GM13977 (cell line): Measurements from ENCODE around the gene TIMP1.

Source experiments
- DNase-seq: peaks from one replicate; pipeline ENCODE4 v3.0.0; 2012; ENCODE audit warnings: low spot score
- in situ Hi-C: fragments of 300-500 bp; cut with MboI; formaldehyde crosslinking; loops from one replicate; pipeline ENCODE4 v1.12.0; 2022; ENCODE audit warnings: low sequenced_read_pairs, low pct_unique_long_range_greater_than_20kb, mixed read lengths, inconsistent platforms; ENCODE audit not compliant: unreplicated experiment
- TF ChIP-seq, protein P1 (sequence below): IDR thresholded peaks from 2 replicates; pipeline ENCODE4 v1.5.1; 2012; ENCODE audit warnings: mild to moderate bottlenecking, control low read depth; ENCODE audit not compliant: insufficient read depth; ENCODE audit errors: extremely low read depth, missing control alignments

Gene TIMP1

DNA sequence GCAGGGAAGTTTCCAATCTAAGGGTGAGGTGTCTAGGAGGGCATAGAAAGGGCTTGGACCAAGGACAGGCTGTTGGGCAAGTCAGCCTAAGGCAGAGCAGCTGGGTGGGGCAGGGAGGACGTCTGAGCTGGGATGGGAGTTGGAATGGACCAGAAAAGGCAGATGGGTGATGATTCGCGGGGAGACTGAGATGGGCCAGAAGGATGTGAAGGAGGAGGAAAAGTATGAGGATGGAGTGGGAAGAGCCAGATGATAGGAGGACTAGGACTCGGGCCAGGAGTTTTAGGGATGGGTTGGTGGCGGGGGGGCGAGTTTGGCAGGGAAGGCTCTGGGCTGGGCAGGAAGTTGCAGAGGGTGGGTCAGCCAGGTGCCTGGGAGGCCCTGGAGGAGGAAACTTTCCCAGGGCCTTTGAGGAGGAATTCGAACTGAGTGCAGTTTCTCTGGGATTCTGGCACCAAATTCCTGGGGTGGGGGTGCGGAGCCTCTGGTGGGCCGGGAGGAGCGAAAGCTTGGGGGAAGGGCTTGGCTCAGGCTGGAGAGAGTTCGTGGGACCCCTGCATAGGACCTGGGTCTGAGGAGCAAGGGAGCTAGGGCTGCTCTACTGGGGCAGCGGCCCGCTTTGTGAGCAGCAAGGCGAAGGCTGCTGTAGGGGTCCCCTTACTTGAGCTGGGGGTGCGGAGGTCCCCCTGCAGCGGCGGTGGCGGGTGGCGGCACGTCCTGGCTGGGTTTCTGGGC lies 8.7 kb upstream of the TIMP1 start:
- TF ChIP-seq, protein P1, sequence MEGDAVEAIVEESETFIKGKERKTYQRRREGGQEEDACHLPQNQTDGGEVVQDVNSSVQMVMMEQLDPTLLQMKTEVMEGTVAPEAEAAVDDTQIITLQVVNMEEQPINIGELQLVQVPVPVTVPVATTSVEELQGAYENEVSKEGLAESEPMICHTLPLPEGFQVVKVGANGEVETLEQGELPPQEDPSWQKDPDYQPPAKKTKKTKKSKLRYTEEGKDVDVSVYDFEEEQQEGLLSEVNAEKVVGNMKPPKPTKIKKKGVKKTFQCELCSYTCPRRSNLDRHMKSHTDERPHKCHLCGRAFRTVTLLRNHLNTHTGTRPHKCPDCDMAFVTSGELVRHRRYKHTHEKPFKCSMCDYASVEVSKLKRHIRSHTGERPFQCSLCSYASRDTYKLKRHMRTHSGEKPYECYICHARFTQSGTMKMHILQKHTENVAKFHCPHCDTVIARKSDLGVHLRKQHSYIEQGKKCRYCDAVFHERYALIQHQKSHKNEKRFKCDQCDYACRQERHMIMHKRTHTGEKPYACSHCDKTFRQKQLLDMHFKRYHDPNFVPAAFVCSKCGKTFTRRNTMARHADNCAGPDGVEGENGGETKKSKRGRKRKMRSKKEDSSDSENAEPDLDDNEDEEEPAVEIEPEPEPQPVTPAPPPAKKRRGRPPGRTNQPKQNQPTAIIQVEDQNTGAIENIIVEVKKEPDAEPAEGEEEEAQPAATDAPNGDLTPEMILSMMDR: no peak
- DNase-seq: no peak
- in situ Hi-C loops: no loop called here

DNA sequence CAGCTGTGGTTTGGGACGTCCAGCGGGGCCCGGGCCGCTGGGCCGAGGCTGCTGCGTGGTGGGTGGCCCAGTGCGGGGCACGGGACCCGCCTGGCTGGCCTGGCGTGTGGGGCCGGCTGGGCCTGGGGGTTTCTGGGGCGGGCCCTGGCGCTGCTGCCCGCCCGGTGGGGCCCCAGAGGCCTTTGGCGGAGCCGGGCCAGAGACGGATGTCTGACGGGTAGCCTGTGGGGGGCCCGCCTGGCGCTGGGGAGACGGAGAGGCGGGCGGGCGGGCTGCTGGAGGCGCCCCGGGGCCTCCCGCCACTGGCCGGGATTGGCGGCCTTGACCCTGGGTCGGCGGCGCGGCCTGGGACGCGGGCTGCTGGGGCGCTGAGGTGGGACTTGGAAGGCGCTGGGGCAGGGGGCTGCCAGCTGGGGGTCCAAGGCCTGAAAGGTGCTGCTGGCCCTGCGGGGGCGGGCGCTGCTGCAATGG lies 8.1 kb upstream of the TIMP1 start:
- DNase-seq: no peak
- TF ChIP-seq, protein P1: no peak
- in situ Hi-C loops: no loop called here

DNA sequence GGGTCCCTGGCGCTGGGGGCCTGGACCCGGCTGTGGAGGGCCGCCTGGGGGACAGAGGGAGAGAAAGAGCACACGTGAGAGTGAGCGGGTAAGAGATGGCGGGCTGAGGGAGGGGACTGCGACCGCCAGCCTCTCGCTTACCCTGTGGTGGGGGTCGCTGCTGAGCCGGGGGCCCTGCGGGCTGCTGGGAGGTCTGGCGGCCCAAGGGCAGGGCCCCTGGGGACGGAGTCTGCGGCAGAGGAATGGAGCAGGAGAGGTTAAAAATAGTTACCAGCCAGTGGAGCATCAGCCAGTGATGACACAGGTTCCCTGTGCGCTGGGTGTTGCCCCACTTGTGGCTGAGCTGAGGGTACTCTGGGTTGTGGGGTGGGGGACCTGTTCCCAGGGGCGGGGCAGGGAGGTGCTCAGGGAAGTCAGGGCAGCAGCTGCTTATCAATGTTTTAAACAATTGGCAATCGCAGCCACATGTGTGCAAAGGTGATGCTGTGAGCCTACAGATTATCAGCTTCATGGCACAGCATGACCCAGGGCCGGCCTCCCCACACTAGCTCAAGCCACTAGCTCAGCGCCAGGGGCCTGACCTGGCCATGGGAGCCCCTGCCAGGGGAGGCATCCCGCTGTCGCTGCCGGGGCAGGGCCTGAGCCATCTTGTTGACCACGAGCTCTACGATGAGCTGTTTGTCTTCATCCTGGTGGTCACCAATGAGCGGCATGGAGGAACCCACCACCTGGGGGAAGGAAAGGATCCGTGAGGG lies 7.5 kb upstream of the TIMP1 start:
- TF ChIP-seq, protein P1: no peak
- no peak for DNase-seq
- in situ Hi-C loops: no loop called here

DNA sequence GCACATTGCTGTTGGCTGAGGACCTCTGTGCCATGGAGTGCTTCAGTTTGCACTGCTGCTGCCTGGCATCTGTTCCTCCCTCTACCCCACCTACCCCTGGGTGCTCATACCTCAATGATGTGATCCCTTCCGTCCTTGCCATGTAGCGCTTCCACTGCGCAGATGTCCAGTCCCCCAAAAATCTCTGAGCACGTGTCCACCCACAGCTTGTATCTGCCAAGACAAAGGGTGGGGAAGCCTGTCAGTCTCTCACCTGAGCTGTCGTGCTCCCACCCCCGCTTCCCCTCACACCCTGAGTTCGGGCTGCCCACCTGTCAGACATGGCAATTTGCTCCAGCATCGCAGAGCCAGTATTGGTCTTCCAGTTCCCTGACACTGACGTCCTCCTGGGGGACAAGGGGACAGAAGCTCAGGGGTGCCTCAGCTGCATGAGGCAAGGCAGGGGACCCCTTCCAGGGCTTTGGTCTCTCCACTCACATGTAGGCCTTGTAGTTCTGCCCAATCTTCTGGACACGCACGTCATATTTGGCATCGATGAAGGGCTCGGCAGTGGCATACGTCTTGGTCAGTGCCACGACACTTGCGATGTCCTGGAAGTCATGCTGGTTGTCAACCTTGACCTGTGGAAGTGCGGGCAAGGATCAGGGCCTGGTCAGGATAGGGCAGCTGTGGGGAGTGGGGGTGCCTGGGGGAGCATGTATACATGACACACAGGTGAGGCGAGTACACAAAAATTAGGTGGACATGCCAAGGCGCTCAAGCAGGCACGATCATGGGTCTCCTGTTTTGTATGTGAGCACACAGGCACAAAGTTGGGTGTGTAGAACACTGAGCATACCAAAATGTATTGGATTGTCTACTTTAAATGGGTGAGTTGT lies 6.0 kb upstream of the TIMP1 start:
- in situ Hi-C loops: no loop called here
- DNase-seq: no peak
- TF ChIP-seq, protein P1: no peak

DNA sequence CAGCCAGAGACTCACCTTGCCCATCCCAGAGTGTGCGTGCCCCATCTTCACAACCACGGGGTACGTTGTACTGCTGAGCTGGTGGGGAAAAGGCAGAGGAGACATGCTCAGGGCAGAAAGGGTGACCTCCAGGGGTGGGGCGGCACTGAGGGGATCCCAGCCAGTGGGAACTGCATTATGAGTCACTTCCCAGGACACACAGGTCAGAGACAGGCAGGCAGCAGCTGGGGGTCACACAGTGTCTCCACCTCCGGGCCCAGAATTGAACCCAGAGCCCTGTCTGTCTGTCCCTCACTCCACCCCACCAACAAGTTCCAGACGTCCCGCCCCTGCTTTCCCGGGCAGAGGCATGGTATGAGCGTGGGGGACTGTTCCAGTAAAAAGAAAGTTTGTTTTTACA lies 4.8 kb upstream of the TIMP1 start:
- no peak for DNase-seq
- in situ Hi-C loops: no loop called here
- TF ChIP-seq, protein P1: no peak

DNA sequence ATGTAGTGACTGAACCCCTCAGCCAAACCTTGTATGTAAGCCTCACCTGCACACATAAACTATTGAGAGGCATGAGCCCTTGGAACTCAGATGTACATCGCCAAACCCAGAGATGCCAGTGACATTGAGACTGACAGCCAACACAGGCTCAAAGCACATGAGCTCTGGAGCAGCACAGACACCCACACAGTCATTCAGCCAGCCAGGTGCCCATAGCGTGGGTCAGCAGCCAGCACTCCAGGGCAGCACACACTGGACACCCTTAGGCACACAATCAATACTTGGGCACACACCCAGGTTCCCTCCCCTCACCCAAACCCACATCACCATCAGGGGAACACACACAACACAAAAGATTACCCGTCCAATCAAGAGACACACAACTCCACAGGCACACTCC lies 4.3 kb upstream of the TIMP1 start:
- no peak for DNase-seq
- TF ChIP-seq, protein P1: no peak
- in situ Hi-C loops: no loop called here
